Measurements from ENCODE around the gene KCNG4. TPM values are rescaled to one million over a fixed set of nuclear protein-coding genes. Genes with fewer than 3 reads are reported as not detected.
A peak's percentile ranks its signal among the peaks of the same experiment; 100 is the strongest.

KCNG4 gene
- total RNA-seq, 1 experiment from 2014 or later = not detected

- H3K27ac ChIP-seq (ENCODE audit: low read depth, low read length) = no peak overlapping the region
- H3K4me1 ChIP-seq (ENCODE audit: control insufficient read depth in 1 of 2, insufficient read depth in 2 of 2, low read length in 2 of 2) = peaks cover 24 to 55% of the 10 kb centered on the region in 2 experiments
- H3K9ac ChIP-seq (ENCODE audit: low read length) = no peak overlapping the region
- BruUV-seq (replicated peaks) = no TSS peak
- H3K36me3 ChIP-seq (ENCODE audit: control insufficient read depth in 1 of 2, insufficient read depth in 2 of 2, low read length in 2 of 2) = no peaks in the 10 kb centered on the region
- H4K20me1 ChIP-seq (ENCODE audit: insufficient read depth) = no peaks in the 10 kb centered on the region
- ChIA-PET POLR2A (no interaction called here), RAD21 (ENCODE audit: low non-redundant PET in 1 of 2, low total read pairs in 2 of 2, uncharacterized antibody in 2 of 2, unreplicated experiment in 2 of 2) (no interaction called here), CTCF (no interaction called here)
- H3K79me2 ChIP-seq (ENCODE audit: insufficient read depth, low read length) = no peaks in the 10 kb centered on the region
- no peak for ATAC-seq
- no peaks in the 10 kb centered on the region for H3K9me3 ChIP-seq (ENCODE audit: control insufficient read depth in 1 of 2, insufficient read depth in 1 of 2, low read depth in 1 of 2, low read length in 2 of 2)
- TF ChIP-seq YY1 (IDR thresholded peaks at IDR 0.05; ENCODE audit: extremely low read depth, insufficient replicate concordance, low read depth, low read length) (no peak), CEBPB (IDR thresholded peaks at IDR 0.05; ENCODE audit: low read depth) (no peak), SP1 (IDR thresholded peaks at IDR 0.05; ENCODE audit: low read depth) (no peak), SIN3A (IDR thresholded peaks at IDR 0.05; ENCODE audit: low read depth) (no peak), CTCF (IDR thresholded peaks at IDR 0.05 in 2 of 3, conservative IDR thresholded peaks at IDR 0.05 in 1 of 3; ENCODE audit: borderline replicate concordance in 1 of 3, insufficient read depth in 1 of 3, low read depth in 2 of 3, low read length in 2 of 3) (no peak), EZH2 (IDR thresholded peaks at IDR 0.05) (no peak)
- no peak overlapping the region for H3K4me2 ChIP-seq (ENCODE audit: low read length)
- DNase-seq (ENCODE audit: low read depth, low spot score) = no peak
- no peaks in the 10 kb centered on the region for H3K27me3 ChIP-seq (ENCODE audit: insufficient read depth, low read length)
- no peak overlapping the region for H3K4me3 ChIP-seq (replicated peaks in 1 of 2; ENCODE audit: low read depth in 1 of 2, low read length in 2 of 2)
- intact Hi-C loops (cut with micrococcal nuclease) = no loop called here
- H3K9me2 ChIP-seq (ENCODE audit: insufficient read depth) = no peaks in the 10 kb centered on the region
- no peak overlapping the region for H2AFZ ChIP-seq (ENCODE audit: low read depth, low read length, poor library complexity, severe bottlenecking)
These were observed 14.7 kb downstream of the KCNG4 start for GRCh38 chr16:84225126-84225525.

- intact Hi-C loops (cut with micrococcal nuclease) = no loop called here
- H3K4me1 ChIP-seq (ENCODE audit: control insufficient read depth in 1 of 2, insufficient read depth in 2 of 2, low read length in 2 of 2) = peaks cover 23 to 51% of the 10 kb centered on the region in 2 experiments
- no peaks in the 10 kb centered on the region for H3K9me3 ChIP-seq (ENCODE audit: control insufficient read depth in 1 of 2, insufficient read depth in 1 of 2, low read depth in 1 of 2, low read length in 2 of 2)
- BruUV-seq (replicated peaks) = no TSS peak
- H4K20me1 ChIP-seq (ENCODE audit: insufficient read depth) = no peaks in the 10 kb centered on the region
- ChIA-PET POLR2A (no interaction called here), CTCF (interaction anchor here (1.4 kb wide), 1 partner anchor 38 kb away, joined by 6 read pairs; the partner anchor contains the start of gene TAF1C), RAD21 (ENCODE audit: low non-redundant PET in 1 of 2, low total read pairs in 2 of 2, uncharacterized antibody in 2 of 2, unreplicated experiment in 2 of 2) (no interaction called here)
- no peaks in the 10 kb centered on the region for H3K27me3 ChIP-seq (ENCODE audit: insufficient read depth, low read length)
- no peaks in the 10 kb centered on the region for H3K9me2 ChIP-seq (ENCODE audit: insufficient read depth)
- H3K4me2 ChIP-seq (ENCODE audit: low read length) = peak overlapping the region; percentile 48; the same call in 1 of the 2 replicates
- no peak for DNase-seq (ENCODE audit: low read depth, low spot score)
- H3K79me2 ChIP-seq (ENCODE audit: insufficient read depth, low read length) = no peaks in the 10 kb centered on the region
- no peaks in the 10 kb centered on the region for H3K36me3 ChIP-seq (ENCODE audit: control insufficient read depth in 1 of 2, insufficient read depth in 2 of 2, low read length in 2 of 2)
- H2AFZ ChIP-seq (ENCODE audit: low read depth, low read length, poor library complexity, severe bottlenecking) = no peak overlapping the region
- no peak overlapping the region for H3K4me3 ChIP-seq (replicated peaks in 1 of 2; ENCODE audit: low read depth in 1 of 2, low read length in 2 of 2)
- no peak for ATAC-seq
- no peak overlapping the region for H3K9ac ChIP-seq (ENCODE audit: low read length)
- H3K27ac ChIP-seq (ENCODE audit: low read depth, low read length) = no peak overlapping the region
- TF ChIP-seq CBX3 (IDR thresholded peaks at IDR 0.05; ENCODE audit: low read depth) (no peak), ZBTB33 (IDR thresholded peaks at IDR 0.05; ENCODE audit: extremely low read depth, insufficient replicate concordance, low read length) (no peak), ZNF274 (IDR thresholded peaks at IDR 0.05; ENCODE audit: low read depth, low read length) (no peak), CTCF (IDR thresholded peaks at IDR 0.05 in 2 of 3, conservative IDR thresholded peaks at IDR 0.05 in 1 of 3; ENCODE audit: borderline replicate concordance in 1 of 3, insufficient read depth in 1 of 3, low read depth in 2 of 3, low read length in 2 of 3) (no peak)
These were observed 15.3 kb downstream of the KCNG4 start for GRCh38 chr16:84224554-84224953.

Measured in HCT116 (cell line).